GM12875 (cell line): ENCODE data around the gene DCP1B.
A peak's percentile ranks its signal among the peaks of the same experiment; 100 is the strongest.

Experiments used
- H3K4me3 ChIP-seq: one replicate; pipeline ENCODE4 v1.5.1; 2011; ENCODE audit warnings: low read depth, low read length, control low read depth
- CTCF ChIP-seq: IDR thresholded peaks from 2 replicates; pipeline ENCODE4 v1.5.1; 2011; ENCODE audit warnings: low read depth, mild to moderate bottlenecking, control low read depth, inconsistent platforms, low read length, moderate library complexity, borderline replicate concordance; ENCODE audit not compliant: insufficient read depth

Gene DCP1B

DNA sequence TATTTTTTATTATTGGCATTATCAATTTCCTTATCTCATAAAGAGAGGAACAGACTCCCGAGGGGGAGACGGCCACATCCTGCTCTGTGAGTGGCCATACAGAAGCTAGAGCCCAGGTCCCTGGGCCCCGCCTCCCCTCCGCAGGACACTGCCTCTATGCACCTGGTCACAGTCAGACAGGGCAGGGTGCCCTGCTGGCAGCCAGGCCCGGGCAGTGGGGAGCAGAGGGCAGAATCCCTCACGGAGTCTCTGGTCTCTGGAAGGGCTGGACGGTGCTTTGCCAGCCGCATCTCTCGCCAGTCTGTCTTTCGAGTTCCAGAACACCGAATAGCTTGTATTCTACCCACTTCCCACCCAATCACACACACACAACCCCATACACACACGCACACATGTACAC is 69.4 kb downstream of the DCP1B start:
- H3K4me3 ChIP-seq: no peak overlapping the region
- no peak for TF ChIP-seq CTCF

DNA sequence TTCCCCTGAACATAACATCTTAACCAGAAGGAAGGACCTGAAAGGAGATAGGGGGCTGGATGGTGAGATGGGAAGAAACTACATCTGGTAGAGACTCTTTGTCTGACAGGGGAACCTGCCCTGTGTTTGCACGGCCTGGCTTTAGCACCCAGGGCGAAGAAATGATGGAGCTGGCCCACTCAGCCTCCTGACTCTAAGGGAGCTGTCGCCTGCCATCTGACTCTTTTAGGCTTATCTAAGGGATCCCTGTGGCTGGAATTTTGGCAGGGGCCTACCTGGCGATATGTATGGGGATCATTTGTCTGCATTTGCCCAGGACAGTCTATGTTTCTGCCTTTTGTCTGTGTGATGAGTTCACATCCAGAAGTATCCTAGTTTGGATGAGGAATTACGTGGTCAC is 70.2 kb downstream of the DCP1B start:
- no peak for TF ChIP-seq CTCF
- no peak overlapping the region for H3K4me3 ChIP-seq

DNA sequence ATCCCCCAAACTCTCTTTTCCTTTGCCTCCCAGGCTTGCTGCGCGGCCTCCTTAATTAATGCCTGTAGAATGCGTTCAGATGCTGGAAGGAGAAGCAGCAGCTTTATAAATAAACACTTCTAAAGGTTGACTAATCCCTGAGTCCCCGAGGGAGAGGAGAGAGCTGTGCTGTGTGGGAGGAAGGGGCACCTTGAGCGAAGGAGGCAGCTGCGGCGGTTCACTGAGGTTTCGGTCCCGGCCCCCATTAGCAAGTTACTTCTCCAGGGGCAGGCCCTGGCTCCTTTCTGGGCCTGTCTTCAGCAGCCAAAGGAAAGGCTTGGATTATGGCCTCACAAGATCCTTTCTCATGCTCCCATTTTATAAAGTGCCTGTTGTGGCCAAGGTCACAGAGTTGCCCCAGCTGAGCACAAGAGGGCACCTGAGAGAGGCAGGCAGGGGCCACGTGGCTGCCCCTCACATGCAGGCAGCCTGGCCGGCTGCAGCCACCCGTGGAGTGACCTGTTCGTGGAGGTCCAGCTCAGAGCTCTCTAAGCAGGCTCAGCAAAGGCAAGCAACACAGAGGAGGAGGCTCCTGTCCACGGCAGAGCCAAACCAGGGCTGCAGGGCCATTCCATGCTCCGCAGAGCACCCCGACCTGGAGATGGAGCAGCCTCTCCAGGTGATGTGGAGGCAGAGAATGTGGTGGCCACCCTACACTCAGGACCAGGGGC is 70.8 kb downstream of the DCP1B start:
- TF ChIP-seq CTCF: 0 out of 2 replicates have a peak, but pooled peaks have one; percentile 9
- no peak overlapping the region for H3K4me3 ChIP-seq

GRCh38 chr12:1932264-1932777 is 71.9 kb downstream of the DCP1B start:
- no peak for TF ChIP-seq CTCF
- no peak overlapping the region for H3K4me3 ChIP-seq

DNA sequence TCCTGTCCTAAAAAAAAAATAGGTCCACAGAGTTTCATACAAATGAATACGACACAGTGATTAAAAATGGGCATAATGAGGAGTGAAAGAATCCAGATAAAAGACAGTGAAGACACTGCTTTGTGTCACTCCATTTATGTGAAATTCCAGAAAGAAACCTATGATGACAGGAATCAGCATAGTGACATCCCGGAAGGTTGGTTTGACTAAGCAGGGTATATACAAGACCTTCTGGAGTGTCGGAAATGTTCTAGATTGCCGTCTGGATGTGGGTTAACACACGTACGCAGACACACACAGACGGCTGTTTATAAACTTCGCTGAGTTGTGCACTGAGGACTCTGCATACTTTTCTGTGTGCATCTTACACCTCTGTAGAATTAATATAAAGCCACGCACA is 72.6 kb downstream of the DCP1B start:
- no peak for TF ChIP-seq CTCF
- no peak overlapping the region for H3K4me3 ChIP-seq

- no peak for TF ChIP-seq CTCF
- H3K4me3 ChIP-seq: no peak overlapping the region
Measured at GRCh38 chr12:1930803-1931597, 73.3 kb downstream of the DCP1B start.
